Cortex of kidney (tissue), 1 donor: ENCODE measurements around the gene NDUFV1.
"Not testable (repeated sequence)": the region's sequence is repeated elsewhere in the genome, so short reads cannot be mapped to it uniquely, and the experiment has no call there.

Source experiments
- DNase-seq: peaks from one replicate; lab custom pipeline; 2025; lab: John Stamatoyannopoulos, UW

The NDUFV1 gene

DNA sequence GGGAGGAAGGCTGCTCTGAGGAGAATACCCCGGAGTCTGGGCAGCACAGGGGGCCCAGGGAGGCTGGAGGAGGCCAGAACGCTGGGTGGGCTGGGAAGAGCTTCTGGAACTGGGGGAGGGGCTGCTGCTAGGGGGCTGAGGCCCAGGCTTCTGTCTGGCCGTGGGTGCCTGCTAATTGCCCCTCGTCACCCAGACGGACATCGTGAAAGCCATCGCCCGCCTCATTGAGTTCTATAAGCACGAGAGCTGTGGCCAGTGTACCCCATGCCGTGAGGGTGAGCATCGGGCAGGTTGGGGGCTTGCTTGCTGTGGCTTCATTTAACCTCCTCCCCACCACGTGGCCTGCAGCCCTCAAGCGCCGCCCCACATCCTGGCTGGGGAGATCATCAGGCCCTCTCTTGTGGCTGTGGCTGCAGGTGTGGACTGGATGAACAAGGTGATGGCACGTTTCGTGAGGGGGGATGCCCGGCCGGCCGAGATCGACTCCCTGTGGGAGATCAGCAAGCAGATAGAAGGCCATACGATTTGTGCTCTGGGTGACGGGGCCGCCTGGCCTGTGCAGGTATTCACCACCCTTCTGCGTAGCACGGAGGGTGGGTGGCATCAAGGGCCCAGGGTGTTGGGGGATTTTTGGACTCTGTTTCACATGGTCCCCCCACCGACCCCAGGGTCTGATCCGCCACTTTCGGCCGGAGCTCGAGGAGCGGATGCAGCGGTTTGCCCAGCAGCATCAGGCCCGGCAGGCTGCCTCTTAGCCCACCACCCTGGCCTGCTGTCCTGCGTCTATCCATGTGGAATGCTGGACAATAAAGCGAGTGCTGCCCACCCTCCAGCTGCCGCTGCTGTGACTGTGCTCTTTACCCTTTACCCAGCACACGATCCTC is 5.2 kb downstream of the NDUFV1 start:
- DNase-seq = no peak

DNA sequence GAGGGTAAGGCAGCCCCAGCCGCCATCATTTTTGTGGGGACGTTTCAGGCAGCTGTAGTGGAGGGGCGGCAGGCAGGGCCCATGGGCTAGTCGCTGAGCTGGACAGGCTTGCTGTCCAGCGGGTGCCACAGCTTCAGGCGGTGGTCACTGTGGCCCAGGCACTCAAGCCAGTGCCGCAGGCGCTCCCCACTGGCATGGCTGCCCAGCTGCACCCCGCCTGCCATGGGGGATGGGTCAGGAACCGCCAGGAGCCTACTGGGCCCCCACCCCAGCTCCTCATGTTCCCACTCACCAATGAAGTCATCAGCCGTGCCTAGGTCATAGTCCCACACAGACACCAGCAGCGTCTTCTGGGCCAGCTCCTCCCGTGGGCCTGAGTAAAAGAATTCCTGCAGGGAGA is 6.0 kb downstream of the NDUFV1 start:
- no peak for DNase-seq

DNA sequence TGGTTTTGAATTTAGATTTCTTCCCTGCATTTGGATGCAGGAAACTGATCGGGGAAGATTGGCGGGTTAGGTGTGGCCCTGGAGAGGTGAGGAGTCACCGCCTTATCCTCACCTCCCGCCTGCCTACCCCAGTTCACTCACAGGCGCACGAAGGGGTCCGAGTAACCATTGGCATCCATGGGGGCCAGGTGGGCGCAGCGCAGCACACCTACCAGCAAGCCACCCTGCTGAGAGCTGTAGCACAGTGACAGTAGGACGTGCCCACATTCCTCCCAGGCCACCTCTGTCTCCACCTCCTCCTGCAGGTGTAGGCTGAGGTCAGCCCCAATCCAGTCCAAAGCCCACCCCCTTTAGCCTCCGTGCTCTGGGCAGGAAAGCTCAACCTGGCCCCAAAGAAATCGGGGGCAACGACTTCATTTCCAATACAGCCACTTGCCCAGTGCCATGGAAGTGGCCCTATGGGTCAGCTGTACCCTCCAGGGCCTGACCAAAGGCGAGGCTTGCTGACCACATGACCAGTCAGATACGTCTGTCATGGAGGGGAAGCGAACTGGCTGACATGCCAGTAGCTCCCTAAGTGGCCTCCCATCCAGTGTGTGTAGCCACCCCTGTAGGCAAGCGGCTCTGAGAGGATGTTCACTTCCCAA is 6.7 kb downstream of the NDUFV1 start:
- DNase-seq = no peak

DNA sequence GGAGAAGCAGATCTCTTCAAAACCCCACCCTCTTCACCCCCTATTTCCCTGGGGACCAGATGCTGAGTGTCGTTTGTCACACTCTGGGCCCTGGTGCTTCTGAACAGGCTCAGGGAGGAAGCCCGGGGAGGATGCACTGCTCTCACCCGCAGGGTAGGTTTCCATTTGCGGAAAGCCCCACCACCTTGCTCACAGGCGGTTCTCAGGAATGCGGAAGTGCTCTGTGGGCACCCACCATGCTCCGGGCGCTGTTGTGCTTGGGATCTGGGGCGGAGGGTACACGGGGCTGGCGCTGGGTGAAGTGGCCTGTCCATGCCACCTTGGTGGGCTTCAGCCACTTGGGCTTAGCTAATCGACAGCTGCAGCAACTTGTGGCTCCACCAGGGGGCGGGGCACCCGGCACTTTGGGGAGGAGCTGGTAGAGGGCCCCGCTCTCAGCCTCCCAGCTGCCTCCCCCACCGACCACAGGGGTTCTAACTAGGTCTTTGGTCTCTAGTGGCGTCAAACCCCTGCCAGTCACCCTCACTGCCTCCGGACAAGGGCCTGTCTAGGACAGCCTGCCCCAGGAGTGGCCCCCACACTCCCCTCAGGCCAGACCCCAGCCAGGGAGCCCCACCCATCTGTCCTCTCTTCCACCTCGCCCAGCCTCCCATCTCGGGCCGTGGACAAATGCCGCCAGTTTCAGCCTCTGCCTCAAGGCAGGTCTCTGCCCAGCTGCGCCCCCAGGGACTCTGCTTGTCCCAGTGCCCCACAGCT is 7.4 kb downstream of the NDUFV1 start:
- no peak for DNase-seq

DNA sequence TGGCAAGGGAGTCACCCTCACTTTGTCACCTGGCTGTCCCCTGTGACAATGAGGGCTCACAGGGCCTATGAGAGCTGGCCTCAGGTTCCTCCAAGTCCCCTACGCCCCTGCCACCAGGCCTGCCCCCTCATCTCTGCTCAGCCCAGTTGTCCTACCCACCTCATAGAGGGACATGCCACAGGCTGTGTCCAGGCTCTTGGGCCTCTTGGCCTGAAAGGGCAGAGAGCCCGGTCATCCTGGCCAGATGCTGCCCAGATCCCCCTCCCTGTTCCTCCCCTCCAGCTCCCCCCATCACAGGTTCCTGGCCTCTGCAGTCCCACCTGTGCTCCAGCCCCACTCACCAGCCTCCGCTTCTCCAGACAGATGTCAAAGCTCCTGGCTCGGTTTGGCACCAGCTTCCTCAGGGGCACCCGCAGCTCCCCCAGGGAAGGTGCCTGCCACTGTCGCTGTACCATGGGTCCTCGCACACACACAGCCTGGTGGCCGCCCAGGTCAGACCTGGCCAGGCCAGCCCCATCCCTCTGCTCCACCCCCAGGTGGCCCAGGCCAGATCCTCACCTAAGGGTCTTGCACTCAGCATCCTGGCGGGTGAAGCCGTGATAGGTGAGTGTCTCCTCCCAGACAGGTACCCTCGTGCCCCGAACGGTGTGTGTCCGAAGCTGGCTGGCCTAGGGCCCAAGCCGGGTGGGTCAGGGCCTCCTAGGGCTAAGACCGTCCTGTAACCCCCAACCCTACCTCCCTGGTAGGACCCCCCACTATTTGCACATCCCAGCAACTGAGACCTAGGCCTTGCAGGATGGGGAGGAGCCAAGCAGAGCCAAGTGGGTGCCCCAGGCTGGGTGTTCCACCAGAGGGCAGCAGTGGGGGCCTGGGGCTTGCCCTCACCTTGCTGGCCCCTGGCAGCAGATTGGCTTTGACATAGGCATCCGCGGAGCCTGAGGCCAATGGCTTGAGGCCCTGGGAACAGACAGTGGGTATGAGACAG is 8.3 kb downstream of the NDUFV1 start:
- no peak for DNase-seq

DNA sequence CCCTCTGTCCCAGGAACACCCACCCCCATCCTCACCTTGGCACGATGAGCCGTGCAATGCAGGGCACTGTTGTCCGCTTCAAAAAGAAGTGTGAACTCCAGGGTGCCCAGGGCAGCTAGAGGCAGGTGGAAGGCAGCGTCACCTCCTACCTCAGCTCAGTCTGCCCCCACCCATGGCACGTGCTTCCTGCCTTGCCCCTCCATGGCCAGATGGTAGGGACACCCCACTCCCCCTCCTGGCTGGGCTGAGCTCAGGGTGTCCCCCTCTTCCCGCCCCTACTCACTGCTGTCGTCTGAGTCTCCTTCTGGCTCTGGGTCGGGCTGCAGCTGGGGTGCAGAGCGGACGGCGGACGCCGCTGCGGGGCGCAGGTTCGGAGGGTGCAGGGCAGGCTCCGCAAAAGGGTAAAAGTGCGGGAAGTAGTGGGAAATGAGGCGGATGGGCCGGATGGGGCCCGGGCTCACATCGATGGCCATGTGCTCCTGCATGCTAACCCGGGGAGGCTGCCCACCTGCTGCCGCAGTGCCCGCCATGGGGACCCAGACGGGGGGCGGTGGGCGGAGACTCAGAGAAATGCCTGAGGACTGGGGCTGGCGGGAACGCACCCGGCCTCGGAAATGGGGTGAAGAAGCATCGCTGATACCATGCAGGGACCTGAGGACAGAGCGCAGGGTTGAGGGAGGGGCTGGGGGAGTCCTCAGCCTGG is 9.1 kb downstream of the NDUFV1 start:
- DNase-seq = no peak

DNA sequence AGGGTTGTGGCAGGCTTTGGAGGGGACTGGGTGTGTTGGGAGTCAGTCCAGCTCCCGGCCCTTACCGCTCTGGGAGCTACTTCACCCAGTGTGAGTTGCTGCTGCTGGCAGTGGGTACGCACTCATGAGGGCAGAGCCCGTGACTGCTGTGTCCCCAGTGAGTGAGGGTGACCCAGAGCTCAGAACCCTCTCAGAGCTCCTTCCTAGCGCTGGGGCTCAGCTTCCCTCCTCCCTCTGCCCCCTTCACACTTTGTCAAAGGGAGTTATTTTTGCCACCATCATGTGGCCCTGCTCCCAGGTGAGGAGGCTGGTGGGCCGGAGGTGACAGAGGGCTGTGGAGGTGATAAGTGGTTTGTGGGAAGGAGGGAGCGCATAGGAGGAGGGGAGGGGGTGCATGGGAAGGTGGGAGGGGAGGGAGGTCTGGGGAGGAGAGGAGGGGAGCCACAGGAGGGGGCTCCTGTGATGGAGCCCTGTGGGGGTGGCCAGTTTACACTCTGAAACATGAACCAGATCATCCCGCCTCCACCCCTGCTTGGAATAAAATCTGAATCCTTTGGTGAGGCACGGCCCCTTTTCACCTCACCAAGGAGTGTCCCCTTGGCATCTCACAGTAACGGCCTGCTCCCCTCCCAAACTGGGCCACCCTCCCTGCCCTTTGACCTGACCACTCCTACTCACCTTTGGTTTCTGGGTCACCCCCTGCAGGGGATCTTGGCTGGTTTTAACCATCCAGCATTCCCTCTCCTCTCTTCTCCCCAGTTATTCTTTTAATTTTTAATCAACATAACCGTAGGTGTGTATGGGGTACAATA is 9.9 kb downstream of the NDUFV1 start:
- no peak for DNase-seq

DNA sequence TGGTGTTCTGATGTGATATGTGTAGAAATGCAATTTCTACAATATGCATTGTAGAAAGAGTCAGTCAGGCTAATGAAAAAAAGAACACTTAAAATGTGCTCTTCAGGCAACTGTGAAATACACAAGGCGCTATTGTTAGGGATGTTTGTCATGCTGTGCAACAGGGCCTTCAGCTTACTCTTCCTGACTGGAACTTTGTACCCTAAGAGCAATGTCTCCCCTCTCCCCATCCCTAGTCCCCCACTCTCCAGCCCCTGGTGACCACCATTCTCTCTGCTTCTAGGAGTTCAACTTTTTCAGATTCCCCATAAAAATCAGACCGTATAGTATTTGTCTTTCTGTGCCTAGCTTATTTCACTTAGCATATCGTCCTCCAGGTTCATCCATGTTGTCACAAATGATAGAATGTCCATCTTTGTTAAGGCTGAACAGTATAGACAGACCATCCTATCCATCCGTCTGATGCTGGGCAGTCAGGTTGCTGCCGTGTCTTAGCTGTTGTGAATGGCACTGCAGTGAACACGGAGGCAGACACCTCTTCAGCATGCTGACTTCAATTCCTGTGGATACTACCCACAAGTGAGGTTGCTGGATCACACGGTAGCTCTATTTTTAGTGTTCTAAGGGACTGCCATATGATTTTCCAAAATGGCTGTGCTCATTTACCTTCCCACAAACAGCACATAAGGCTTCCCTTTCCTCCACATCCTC is 10.7 kb downstream of the NDUFV1 start:
- no peak for DNase-seq

DNA sequence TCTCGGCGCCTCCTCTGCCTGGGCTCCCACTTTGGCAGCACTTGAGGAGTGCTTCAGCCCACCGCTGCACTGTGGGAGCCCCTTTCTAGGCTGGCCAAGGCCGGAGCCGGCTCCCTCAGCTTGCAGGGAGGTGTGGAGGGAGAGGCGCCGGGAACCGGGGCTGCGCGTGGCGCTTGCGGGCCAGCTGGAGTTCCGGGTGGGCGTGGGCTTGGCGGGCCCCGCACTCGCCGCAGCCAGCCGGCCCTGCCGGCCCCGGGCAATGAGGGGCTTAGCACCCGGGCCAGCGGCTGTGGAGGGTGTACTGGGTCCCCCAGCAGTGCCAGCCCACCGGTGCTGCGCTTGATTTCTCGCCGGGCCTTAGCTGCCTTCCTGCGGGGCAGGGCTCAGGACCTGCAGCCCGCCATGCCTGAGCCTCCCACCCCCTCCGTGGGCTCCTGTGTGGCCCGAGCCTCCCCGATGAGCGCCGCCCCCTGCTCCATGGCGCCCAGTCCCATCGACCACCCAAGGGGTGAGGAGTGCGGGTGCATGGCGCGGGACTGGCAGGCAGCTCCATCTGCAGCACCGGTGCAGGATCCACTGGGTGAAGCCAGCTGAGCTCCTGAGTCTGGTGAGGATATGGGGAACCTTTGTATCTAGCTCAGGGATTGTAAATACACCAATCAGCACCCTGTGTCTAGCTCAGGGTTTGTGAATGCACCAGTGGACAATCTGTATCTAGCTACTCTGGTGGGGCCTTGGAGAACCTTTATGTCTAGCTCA is 12.3 kb downstream of the NDUFV1 start:
- not testable (repeated sequence) for DNase-seq

DNA sequence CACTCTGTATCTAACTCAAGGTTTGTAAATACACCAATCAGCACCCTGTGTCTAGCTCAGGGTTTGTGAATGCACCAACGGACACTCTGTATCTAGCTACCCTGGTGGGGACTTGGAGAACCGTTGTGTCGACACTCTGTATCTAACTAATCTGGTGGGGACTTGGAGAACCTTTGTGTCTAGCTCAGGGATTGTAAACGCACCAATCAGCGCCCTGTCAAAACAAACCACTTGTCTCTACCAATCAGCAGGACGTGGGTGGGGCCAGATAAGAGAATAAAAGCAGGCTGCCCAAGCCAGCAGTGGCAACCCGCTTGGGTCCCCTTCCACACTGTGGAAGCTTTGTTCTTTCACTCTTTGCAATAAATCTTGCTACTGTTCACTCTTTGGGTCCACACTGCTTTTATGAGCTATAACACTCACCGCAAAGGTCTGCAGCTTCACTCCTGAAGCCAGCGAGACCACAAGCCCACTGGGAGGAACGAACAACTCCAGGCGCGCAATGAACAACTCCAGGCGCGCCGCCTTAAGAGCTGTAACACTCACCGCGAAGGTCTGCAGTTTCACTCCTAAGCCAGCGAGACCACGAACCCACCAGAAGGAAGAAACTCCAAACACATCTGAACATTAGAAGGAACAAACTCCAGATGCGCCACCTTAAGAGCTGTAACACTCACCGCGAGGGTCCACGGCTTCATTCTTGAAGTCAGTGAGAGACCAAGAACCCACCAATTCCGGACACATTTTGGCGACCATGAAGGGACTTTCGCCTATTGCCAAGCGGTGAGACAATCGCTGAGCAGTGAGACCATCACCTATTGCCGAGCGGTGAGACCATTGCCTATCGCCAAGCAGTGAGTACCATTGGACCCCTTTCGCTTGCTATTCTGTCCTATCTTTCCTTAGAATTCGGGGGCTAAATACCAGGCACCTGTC is 13.2 kb downstream of the NDUFV1 start:
- DNase-seq = not testable (repeated sequence)

DNA sequence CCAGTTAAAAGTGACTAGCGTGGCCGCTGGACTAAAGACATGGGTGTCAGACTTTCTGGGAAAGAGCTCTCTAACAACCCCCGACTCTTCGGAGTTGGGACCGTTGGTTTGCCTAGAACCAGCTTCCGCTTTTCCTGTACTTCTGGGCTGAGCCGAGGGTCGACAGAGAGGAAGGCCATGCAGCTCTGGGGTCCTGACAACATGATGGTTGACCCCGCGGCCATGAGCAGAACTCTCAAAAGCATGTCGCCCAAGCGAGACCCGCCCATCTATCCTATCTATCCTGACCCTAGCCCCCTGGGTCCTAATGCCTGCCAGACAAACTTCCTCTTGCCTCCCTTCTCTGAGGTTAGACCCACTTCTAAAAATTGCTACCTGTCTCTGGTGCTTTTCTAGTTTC is 13.9 kb downstream of the NDUFV1 start:
- DNase-seq = not testable (repeated sequence)

DNA sequence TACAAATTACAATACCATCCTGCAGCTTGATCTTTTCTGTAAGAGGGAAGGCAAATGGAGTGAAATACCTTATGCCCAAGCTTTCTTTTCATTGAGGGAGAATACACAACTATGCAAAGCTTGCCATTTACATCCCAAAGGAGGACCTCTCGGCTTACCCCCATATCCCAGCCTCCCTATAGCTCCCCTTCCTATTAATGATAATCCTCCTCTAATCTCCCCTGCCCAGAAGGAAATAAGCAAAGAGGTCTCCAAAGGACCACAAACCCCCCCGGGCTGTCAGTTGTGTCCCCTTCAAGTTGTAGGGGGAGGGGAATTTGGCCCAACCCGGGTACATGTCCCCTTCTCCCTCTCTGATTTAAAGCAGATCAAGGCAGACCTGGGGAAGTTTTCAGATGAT is 15.2 kb downstream of the NDUFV1 start:
- not testable (repeated sequence) for DNase-seq

DNA sequence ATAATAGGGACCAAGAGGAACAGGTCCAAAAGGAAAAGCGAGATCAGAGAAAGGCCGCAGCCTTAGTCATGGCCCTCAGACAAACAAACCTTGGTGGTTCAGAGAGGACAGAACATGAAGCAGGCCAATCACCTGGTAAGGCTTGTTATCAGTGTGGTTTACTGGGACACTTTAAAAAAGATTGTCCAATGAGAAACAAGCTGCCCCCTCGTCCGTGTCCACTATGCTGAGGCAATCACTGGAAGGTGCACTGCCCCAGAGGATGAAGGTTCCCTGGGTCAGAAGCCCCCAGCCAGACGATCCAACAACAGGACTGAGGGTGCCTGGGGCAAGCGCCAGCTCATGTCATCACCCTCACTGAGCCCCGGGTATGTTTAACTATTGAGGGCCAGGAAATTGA is 16.2 kb downstream of the NDUFV1 start:
- DNase-seq = not testable (repeated sequence)

DNA sequence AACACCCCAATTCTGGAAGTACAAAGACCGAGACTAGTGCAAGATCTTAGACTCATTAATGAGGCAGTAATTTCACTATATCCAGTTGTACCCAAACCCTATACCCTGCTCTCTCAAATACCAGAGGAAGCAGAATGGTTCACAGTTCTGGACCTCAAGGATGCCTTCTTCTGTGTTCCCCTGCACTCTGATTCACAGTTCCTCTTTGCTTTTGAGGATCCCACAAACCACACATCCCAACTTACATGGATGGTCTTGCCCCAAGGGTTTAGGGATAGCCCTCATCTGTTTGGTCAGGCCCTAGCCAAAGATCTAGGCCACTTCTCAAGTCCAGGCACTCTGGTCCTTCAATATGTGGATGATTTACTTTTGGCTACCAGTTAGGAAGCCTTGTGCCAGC is 17.1 kb downstream of the NDUFV1 start:
- not testable (repeated sequence) for DNase-seq

DNA sequence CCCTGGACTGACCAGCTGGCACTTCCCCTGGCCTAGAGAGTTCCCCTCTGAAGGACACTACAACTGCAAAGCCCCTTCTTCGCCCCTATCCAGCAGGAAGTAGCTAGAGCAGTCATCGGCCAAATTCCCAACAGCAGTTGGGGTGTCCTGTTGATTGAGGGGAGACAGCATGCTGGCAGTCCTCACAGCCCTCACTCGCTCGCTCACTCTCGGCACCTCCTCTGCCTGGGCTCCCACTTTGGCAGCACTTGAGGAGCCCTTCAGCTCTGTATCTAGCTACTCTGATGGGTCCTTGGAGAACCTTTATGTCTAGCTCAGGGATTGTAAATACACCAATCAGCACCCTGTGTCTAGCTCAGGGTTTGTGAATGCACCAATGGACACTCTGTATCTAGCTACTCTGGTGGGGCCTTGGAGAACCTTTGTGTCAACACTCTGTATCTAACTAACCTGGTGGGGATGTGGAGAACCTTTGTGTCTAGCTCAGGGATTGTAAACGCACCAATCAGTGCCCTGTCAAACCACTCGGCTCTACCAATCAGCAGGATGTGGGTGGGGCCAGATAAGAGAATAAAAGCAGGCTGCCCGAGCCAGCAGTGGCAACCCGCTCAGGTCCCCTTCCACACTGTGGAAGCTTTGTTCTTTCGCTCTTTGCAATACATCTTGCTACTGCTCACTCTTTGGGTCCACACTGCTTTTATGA is 19.5 kb downstream of the NDUFV1 start:
- DNase-seq = not testable (repeated sequence)

DNA sequence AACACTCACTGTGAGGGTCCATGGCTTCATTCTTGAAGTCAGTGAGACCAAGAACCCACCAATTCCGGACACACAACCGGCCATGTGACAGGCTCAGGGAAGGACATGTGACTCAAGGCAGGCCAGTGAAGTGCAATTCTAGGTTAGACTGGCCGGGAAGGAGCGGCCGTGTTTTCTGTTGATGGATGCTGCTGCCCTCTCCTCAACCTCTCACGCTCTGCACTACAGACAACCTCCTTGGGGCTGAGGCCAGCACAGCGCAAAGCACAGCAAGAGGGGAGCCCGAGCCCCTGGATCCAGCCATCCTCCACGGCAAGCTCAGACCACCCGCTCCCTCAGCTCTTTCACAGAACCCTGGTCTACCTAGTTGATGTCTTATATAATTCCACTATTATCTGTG is 20.2 kb downstream of the NDUFV1 start:
- DNase-seq = no peak

DNA sequence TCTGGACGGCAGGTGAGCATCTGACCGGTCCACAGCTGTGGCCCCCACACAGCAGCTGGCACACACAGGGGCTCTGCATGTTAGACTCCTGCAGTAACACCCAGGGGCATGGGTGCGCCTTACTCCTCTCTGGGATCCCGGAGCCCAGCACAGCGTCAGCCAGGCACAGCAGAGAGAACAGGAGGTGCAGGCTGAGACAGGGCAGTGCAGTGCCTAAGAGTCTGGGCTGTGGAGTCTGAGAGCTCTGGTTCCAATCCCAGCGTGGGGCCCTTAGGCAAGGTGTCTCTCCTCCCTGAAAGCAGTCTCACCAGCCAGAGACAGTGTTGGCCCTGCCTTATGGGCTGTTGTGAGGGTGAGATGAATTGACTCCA is 20.7 kb downstream of the NDUFV1 start:
- DNase-seq = no peak
